ENCODE results near the gene RIN3.

- TF ChIP-seq CTCF (IDR thresholded peaks at IDR 0.05) (no peak), POLR2A (IDR thresholded peaks at IDR 0.05) (no peak)
Observed at GRCh38 chr14:92701826-92702225, 188.2 kb downstream of the RIN3 start.

Data from testis (tissue), 2 donors.